ENCODE data around the gene APOL6.
"Not testable (repeated sequence)": the region's sequence is repeated elsewhere in the genome, so short reads cannot be mapped to it uniquely, and the experiment has no call there.

Gene APOL6

GRCh38 chr22:35695202-35695601 lies 47.0 kb downstream of the APOL6 start:
- no peak overlapping the region for H3K27ac ChIP-seq
- TF ChIP-seq, protein P1, sequence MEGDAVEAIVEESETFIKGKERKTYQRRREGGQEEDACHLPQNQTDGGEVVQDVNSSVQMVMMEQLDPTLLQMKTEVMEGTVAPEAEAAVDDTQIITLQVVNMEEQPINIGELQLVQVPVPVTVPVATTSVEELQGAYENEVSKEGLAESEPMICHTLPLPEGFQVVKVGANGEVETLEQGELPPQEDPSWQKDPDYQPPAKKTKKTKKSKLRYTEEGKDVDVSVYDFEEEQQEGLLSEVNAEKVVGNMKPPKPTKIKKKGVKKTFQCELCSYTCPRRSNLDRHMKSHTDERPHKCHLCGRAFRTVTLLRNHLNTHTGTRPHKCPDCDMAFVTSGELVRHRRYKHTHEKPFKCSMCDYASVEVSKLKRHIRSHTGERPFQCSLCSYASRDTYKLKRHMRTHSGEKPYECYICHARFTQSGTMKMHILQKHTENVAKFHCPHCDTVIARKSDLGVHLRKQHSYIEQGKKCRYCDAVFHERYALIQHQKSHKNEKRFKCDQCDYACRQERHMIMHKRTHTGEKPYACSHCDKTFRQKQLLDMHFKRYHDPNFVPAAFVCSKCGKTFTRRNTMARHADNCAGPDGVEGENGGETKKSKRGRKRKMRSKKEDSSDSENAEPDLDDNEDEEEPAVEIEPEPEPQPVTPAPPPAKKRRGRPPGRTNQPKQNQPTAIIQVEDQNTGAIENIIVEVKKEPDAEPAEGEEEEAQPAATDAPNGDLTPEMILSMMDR (conservative IDR thresholded peaks at IDR 0.05), result no peak
- TF ChIP-seq ZFX (IDR thresholded peaks at IDR 0.05), result no peak

DNA sequence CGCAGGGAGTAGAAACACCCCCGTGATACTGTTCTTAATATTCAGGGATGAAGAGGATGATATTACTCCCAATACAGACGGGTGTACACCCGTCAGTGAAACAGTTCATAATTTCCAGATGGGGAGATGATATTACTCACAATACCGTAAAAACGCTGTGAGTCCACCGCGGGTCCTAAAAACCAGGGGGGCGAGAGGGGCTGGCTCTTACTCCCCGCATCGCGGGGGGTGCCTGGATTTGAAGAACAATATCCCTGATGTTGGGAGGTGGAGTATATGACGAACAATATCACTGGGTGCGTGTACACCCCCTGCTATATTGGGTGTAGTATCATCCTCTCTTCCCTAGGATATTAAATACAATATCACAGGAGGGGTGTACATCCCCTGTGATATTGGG lies 48.9 kb downstream of the APOL6 start:
- TF ChIP-seq ZFX (IDR thresholded peaks at IDR 0.05), result no peak
- TF ChIP-seq, protein P1 (conservative IDR thresholded peaks at IDR 0.05), result no peak
- H3K27ac ChIP-seq, result no peak overlapping the region

DNA sequence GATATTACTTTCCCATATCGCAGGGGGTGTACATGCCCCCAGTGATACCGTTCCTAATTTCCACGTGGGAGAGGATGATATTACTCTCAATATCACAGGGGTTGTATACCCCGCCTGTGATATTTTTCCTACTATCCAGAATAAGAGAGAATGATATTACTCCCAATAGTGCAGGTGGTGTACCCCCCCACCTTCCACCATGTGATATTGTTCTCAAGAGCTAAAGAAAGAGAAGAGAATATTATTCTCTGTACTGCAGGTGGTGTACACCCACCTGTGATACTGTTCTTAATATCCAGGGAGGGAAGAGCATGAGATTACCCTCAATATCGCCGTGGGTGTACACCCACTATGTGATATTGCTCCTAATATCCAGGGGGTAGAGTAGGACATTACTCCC lies 51.6 kb downstream of the APOL6 start:
- H3K27ac ChIP-seq, result not testable (repeated sequence)

GRCh38 chr22:35703861-35704584 lies 55.8 kb downstream of the APOL6 start:
- H3K27ac ChIP-seq, result no peak overlapping the region
- no peak for TF ChIP-seq ZFX (IDR thresholded peaks at IDR 0.05)
- TF ChIP-seq, protein P1 (conservative IDR thresholded peaks at IDR 0.05), result no peak

- no peak overlapping the region for H3K27ac ChIP-seq
- no peak for TF ChIP-seq ZFX (IDR thresholded peaks at IDR 0.05)
- TF ChIP-seq, protein P1 (conservative IDR thresholded peaks at IDR 0.05), result no peak
Measured at GRCh38 chr22:35705141-35705540, 56.9 kb downstream of the APOL6 start.

DNA sequence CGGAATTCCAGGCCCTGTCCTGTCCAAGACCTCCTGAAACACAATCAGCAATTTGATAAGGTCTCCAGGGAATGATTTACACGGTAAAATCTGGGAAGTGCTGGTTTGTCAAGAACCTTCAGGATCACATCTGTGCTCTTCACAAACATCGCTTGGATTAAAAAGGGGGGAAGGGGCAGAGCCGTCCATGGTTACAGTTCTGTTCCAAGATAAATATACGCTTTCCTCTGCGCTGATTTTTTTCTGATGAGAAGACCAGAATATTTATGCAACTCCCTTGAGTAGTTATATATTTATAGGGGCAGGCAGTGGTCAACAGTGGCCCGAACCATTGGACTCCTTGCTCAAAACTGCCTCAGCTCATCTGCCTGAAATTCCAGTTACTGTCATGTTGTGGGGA lies 60.2 kb downstream of the APOL6 start:
- H3K27ac ChIP-seq, result no peak overlapping the region
- no peak for TF ChIP-seq ZFX (IDR thresholded peaks at IDR 0.05)
- TF ChIP-seq, protein P1 (conservative IDR thresholded peaks at IDR 0.05), result no peak

DNA sequence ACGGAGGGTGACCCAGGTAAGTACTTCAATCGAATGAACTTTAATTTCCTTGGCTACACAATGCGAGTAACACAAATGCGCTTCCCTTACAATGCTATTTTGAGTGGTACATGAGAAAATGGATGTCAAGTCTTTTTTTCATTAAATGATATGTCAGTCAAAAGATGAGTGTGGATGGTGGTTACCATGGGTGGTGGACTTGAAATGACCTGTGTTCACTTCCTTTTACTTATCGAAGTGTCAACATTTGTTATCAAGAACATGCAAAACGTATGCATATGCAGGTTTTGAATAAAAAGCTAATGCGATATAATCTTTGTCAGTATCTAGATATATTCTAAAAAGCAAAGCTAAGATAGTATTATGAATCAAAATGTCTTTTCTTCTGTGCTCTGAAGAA lies 60.7 kb downstream of the APOL6 start:
- TF ChIP-seq ZFX (IDR thresholded peaks at IDR 0.05), result no peak
- TF ChIP-seq, protein P1 (conservative IDR thresholded peaks at IDR 0.05), result no peak
- H3K27ac ChIP-seq, result no peak overlapping the region

GRCh38 chr22:35711336-35711735 lies 63.1 kb downstream of the APOL6 start:
- no peak overlapping the region for H3K27ac ChIP-seq
- no peak for TF ChIP-seq ZFX (IDR thresholded peaks at IDR 0.05)
- TF ChIP-seq, protein P1 (conservative IDR thresholded peaks at IDR 0.05), result no peak
